Measurements from ENCODE around the gene CD36.

The CD36 gene

DNA sequence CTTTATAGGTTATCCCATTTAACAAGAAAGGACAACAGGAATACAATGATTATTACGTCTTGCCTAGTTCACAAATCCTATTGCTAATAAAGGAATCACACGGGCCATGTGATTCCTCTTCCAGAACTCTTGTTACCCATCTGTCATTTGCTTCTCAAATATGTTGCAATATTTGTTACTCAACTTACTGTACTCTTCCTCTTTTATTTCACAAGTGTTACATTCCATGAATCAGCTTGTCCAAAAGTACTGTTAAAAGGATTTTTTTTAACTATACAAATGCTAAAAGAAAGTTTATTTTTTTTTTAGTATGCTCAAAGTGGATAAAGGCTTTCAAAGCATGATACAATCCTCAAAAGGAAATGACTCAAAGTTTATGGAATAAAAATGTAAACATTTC, 3.9 kb upstream of the CD36 start:
- TF ChIP-seq, protein P1, sequence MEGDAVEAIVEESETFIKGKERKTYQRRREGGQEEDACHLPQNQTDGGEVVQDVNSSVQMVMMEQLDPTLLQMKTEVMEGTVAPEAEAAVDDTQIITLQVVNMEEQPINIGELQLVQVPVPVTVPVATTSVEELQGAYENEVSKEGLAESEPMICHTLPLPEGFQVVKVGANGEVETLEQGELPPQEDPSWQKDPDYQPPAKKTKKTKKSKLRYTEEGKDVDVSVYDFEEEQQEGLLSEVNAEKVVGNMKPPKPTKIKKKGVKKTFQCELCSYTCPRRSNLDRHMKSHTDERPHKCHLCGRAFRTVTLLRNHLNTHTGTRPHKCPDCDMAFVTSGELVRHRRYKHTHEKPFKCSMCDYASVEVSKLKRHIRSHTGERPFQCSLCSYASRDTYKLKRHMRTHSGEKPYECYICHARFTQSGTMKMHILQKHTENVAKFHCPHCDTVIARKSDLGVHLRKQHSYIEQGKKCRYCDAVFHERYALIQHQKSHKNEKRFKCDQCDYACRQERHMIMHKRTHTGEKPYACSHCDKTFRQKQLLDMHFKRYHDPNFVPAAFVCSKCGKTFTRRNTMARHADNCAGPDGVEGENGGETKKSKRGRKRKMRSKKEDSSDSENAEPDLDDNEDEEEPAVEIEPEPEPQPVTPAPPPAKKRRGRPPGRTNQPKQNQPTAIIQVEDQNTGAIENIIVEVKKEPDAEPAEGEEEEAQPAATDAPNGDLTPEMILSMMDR (IDR thresholded peaks at IDR 0.05; ENCODE audit: low read depth, low read length) = no peak
- DNase-seq (ENCODE audit: extremely low read depth, low read depth) = peak; percentile 55

DNA sequence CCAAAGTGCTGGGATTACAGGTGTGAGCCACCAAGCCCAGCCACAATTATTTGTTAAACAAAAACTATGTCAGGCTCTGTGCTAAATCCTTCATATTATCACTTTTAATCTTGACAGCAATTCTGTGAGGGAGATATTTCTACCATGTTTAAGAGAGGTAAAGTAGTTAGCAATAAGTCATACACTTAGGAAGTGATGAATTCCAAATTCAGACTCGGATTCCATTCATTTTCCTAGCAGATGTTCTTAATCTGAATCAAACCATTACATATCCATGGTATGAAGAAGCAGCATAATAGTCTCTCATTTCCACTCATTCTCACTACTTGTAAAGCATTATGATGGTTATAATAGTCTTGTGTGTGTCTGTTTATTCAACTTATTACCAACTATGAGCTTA, 2.9 kb upstream of the CD36 start:
- DNase-seq (ENCODE audit: extremely low read depth, low read depth) = no peak
- TF ChIP-seq, protein P1 (IDR thresholded peaks at IDR 0.05; ENCODE audit: low read depth, low read length) = no peak

DNA sequence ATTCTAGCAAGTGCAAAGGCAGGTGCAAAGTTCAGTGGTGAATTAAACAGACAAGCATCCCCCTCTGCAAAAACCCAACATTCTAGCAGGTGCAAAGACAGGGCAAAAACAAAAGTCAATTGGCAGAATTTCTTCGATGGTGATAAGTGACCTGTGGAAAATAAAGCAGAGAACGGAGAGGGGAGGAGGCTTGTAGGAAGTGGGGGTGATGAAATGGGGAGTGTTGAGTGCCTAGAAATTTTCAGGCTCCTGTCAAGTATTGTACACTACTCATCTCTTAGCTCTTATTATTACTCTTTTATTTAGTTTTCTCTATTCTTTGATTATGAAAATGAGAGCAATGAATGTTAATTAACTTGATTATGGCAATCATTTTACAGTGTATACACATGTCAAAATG, 2.4 kb upstream of the CD36 start:
- TF ChIP-seq, protein P1 (IDR thresholded peaks at IDR 0.05; ENCODE audit: low read depth, low read length) = no peak
- DNase-seq (ENCODE audit: extremely low read depth, low read depth) = no peak

DNA sequence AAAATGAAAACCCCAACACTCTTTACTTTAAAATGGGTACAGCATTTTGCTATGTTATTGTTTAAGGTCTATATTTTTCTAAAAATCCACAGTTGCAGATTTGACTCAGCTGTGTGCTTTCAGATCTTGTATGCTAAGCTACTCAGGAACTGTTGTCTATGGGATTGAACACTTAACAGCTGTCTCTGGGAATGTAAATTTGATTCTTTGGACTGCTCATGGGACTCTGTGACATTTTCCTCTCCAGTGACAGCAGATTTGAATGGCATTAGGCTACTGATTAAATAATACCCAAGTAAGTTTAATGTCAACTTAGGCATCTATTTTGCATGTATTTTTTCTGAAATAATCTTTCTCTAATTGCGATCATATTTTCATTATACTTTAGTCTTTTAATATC, 1.7 kb upstream of the CD36 start:
- no peak for DNase-seq (ENCODE audit: extremely low read depth, low read depth)

DNA sequence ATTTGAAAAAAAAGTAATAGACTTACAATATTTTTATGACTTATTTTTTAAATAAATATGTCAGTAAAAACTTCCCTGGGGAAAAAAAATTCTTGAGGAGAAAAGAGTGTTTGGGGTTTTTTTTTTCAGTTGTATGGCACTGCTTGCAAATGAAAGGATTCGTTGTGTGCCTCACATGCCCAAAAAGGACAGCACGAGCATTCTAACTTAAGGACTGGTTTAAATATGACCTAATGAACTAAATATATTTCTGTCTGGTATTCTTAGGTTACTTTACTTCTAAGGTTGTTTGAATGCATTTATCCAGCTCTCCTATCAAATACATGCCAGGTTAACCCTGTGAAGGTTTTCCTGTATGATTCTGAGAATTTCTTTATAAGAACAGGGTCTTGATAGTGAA, 988 bp upstream of the CD36 start:
- no peak for DNase-seq (ENCODE audit: extremely low read depth, low read depth)
- TF ChIP-seq, protein P1 (IDR thresholded peaks at IDR 0.05; ENCODE audit: low read depth, low read length) = no peak

More for the DNA sequence above, 1.7 kb upstream of the CD36 start:
- TF ChIP-seq, protein P1 (IDR thresholded peaks at IDR 0.05; ENCODE audit: low read depth, low read length) = no peak

DNA sequence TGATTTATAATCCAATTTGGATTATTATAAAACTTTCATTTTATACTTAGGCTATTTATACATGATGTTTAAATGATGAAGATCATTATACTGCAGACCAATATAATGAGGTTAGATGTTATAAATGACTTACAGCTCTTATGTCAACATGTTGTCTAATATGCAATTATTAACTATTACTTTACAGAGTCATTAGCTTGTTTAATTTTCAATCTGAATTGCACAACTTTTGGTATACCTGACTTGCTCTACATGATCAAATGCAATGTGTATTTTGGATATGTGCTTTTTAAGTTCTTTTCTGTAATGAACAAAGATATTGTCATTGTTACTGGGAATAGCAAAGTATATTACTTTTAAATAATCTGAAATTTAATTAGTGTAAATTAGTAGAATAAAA, 569 bp downstream of the CD36 start:
- DNase-seq (ENCODE audit: extremely low read depth, low read depth) = no peak
- TF ChIP-seq, protein P1 (IDR thresholded peaks at IDR 0.05; ENCODE audit: low read depth, low read length) = no peak

DNA sequence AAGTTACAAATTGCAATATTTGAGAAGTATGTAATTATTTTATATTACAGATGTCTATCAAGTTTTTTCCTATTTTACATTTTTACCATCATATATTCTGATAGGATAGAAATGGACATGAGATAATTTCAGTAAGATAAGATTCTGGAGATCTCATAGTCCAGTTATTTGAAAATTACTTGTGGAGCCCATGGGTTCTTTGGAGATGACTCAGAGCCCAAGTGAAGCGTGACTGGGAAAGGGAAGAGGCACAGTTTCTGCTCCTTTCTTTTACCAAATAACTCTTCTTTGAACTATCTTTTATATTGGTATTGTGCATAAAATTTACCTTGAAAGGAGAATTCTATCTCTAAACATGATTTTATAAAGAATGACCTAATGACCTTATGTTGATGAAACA, 2.4 kb downstream of the CD36 start:
- DNase-seq (ENCODE audit: extremely low read depth, low read depth) = no peak
- TF ChIP-seq, protein P1 (IDR thresholded peaks at IDR 0.05; ENCODE audit: low read depth, low read length) = no peak
